ENCODE measurements around the gene CCT6B. TPM values are rescaled to one million over a fixed set of nuclear protein-coding genes. Genes with fewer than 3 reads are reported as not detected.
A peak's percentile ranks its signal among the peaks of the same experiment; 100 is the strongest.

The CCT6B gene
- total and polyA plus RNA-seq, 2 of the 13 experiments (the other 11 are each of a cell fraction or from before 2014, with no cell fraction given), result 0.41 to 1.4 TPM

DNA sequence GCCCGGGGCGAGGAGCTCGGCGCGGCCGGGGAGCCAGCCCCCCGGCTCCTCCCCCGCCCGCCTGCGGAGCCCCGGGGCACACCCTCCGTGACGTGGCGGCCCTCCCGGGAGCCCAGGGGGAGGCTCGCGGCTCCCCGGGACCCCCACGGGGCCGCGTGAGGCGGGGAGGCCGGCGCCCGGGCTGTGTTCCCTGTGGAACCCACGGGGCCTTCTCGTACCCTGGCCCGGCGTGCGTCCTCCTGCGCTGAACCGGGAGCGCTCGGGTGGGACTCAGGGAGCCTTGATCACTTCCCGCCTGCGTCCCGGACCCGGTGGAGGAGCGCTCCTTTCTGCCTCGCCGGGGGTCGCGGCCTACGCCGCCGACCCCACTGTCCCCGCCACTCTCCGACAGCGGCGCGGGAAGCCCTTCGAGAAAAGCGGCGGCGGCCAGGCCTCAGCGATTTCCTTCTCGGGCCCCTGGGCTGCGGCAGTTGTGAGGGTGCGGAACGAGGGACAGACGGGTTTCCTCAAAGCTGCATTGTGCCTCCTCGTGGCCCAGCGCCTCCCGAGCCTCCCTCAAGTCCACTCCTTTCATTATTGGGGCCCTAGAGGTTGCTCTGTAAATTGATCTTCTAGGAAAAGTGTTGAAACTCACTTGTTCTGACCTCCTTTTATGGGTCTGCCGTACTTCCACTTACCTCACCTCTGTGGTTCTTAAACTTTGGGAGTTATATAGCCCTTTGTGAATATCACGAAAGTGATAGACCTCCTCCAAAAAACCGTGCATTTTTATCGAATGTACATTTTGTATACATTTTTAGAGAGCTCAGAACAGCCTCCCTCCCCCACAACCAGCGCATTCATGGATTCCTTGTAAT, 19.6 kb upstream of the CCT6B start (continued):
- TF ChIP-seq KDM5B (CRISPR knock-in tag; IDR thresholded peaks at IDR 0.05; ENCODE audit: borderline replicate concordance) (peak; percentile 45; the same call in 1 of the 2 replicates), NFYC (CRISPR knock-in tag; IDR thresholded peaks at IDR 0.05) (no peak), ZNF672 (CRISPR knock-in tag; IDR thresholded peaks at IDR 0.05) (no peak), ZNF44 (CRISPR knock-in tag; IDR thresholded peaks at IDR 0.05) (no peak), STAG1 (CRISPR knock-in tag; IDR thresholded peaks at IDR 0.05) (peak; percentile 37), SMYD3 (CRISPR knock-in tag; IDR thresholded peaks at IDR 0.05) (no peak), SRY (CRISPR knock-in tag; IDR thresholded peaks at IDR 0.05) (peak; percentile 57), ZNF670 (CRISPR knock-in tag; IDR thresholded peaks at IDR 0.05; ENCODE audit: borderline replicate concordance) (0 out of 2 replicates have a peak, but pooled peaks have one; percentile 9), NFYB (CRISPR knock-in tag; IDR thresholded peaks at IDR 0.05) (no peak; the same call in 1 of the 2 replicates), ZSCAN29 (CRISPR knock-in tag; conservative IDR thresholded peaks at IDR 0.05) (no peak; the same call in 1 of the 2 replicates), CREM (IDR thresholded peaks at IDR 0.05) (peak; percentile 29; the same call in 1 of the 2 replicates), CREM (CRISPR knock-in tag; IDR thresholded peaks at IDR 0.05) (no peak), HDAC6 (IDR thresholded peaks at IDR 0.05; ENCODE audit: low read depth, low read length) (no peak), ZNF260 (CRISPR knock-in tag; IDR thresholded peaks at IDR 0.05; ENCODE audit: borderline replicate concordance, low read depth) (no peak), NR2F2 (IDR thresholded peaks at IDR 0.05; ENCODE audit: borderline replicate concordance, low read depth) (no peak), TCF7L2 (IDR thresholded peaks at IDR 0.05; ENCODE audit: low read depth, low read length) (no peak), IRF2 (CRISPR knock-in tag; IDR thresholded peaks at IDR 0.05) (no peak), SYNCRIP (IDR thresholded peaks at IDR 0.05; ENCODE audit: insufficient read depth, low read depth, low read length) (no peak), MLLT10 (CRISPR knock-in tag; IDR thresholded peaks at IDR 0.05) (no peak)
- TF ChIP-seq, protein P1, sequence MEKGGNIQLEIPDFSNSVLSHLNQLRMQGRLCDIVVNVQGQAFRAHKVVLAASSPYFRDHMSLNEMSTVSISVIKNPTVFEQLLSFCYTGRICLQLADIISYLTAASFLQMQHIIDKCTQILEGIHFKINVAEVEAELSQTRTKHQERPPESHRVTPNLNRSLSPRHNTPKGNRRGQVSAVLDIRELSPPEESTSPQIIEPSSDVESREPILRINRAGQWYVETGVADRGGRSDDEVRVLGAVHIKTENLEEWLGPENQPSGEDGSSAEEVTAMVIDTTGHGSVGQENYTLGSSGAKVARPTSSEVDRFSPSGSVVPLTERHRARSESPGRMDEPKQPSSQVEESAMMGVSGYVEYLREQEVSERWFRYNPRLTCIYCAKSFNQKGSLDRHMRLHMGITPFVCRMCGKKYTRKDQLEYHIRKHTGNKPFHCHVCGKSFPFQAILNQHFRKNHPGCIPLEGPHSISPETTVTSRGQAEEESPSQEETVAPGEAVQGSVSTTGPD (CRISPR knock-in tag; IDR thresholded peaks at IDR 0.05), result no peak
- TF ChIP-seq, protein P2, sequence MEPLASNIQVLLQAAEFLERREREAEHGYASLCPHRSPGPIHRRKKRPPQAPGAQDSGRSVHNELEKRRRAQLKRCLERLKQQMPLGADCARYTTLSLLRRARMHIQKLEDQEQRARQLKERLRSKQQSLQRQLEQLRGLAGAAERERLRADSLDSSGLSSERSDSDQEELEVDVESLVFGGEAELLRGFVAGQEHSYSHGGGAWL (CRISPR knock-in tag; IDR thresholded peaks at IDR 0.05), result no peak; the same call in 1 of the 2 replicates
- TF ChIP-seq, protein P3, sequence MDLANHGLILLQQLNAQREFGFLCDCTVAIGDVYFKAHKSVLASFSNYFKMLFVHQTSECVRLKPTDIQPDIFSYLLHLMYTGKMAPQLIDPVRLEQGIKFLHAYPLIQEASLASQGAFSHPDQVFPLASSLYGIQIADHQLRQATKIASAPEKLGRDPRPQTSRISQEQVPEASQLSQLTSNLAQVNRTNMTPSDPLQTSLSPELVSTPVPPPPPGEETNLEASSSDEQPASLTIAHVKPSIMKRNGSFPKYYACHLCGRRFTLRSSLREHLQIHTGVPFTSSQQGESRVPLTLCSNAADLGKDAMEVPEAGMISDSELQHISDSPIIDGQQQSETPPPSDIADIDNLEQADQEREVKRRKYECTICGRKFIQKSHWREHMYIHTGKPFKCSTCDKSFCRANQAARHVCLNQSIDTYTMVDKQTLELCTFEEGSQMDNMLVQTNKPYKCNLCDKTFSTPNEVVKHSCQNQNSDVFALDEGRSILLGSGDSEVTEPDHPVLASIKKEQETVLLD (CRISPR knock-in tag; IDR thresholded peaks at IDR 0.05; ENCODE audit: low read depth), result 0 out of 2 replicates have a peak, but pooled peaks have one; percentile 9
- TF ChIP-seq, protein P4, sequence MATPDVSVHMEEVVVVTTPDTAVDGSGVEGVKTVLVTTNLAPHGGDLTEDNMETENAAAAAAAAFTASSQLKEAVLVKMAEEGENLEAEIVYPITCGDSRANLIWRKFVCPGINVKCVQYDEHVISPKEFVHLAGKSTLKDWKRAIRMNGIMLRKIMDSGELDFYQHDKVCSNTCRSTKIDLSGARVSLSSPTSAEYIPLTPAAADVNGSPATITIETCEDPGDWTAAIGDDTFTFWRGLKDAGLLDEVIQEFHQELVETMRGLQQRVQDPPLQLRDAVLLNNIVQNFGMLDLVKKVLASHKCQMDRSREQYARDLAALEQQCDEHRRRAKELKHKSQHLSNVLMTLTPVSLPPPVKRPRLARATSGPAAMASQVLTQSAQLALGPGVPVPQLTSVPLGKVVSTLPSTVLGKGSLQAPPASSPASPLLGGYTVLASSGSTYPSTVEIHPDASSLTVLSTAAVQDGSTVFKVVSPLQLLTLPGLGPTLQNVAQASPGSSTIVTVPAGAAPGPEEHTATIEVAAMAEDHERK (CRISPR knock-in tag; IDR thresholded peaks at IDR 0.05; ENCODE audit: low read depth), result no peak
- TF ChIP-seq, protein P5, sequence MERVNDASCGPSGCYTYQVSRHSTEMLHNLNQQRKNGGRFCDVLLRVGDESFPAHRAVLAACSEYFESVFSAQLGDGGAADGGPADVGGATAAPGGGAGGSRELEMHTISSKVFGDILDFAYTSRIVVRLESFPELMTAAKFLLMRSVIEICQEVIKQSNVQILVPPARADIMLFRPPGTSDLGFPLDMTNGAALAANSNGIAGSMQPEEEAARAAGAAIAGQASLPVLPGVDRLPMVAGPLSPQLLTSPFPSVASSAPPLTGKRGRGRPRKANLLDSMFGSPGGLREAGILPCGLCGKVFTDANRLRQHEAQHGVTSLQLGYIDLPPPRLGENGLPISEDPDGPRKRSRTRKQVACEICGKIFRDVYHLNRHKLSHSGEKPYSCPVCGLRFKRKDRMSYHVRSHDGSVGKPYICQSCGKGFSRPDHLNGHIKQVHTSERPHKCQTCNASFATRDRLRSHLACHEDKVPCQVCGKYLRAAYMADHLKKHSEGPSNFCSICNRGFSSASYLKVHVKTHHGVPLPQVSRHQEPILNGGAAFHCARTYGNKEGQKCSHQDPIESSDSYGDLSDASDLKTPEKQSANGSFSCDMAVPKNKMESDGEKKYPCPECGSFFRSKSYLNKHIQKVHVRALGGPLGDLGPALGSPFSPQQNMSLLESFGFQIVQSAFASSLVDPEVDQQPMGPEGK (CRISPR knock-in tag; IDR thresholded peaks at IDR 0.05), result peak; percentile 30; the same call in 1 of the 2 replicates
